A549 (cell line): ENCODE data around the gene CTXN2.

Experiments
- CEBPB ChIP-seq, 2 experiments: fragments of >200 bp in 1 of 2; sonication (Bioruptor Twin) in 1 of 2; formaldehyde crosslinking in 1 of 2; IDR thresholded peaks; 2 replicates each; pipeline ENCODE4 v1.6.1; 2012 to 2016
- CHD2 ChIP-seq: fragments of 150-350 bp; IDR thresholded peaks from 2 replicates; pipeline ENCODE4 v1.6.1; 2014; ENCODE audit warnings: low read length; ENCODE audit not compliant: partially characterized antibody
- EP300 ChIP-seq, 2 experiments: fragments of >200 bp; sonication (Bioruptor Twin); formaldehyde crosslinking; IDR thresholded peaks; 2 replicates in 1 of 2; 3 replicates in 1 of 2; pipeline ENCODE4 v1.6.1; 2016 to 2017
- HDAC2 ChIP-seq: fragments of 200-600 bp; sonication (generic); IDR thresholded peaks from 2 replicates; pipeline ENCODE4 v1.6.1; 2016
- POLR2A ChIP-seq: IDR thresholded peaks from 2 replicates; pipeline ENCODE4 v1.6.1; 2012; ENCODE audit warnings: mild to moderate bottlenecking, low read length
- RCOR1 ChIP-seq: fragments of 150-350 bp; IDR thresholded peaks from 2 replicates; pipeline ENCODE4 v1.6.1; 2014; ENCODE audit warnings: antibody characterized with exemption, low read length, low read depth
- RNF2 ChIP-seq: fragments of 200-600 bp; sonication (generic); IDR thresholded peaks from 2 replicates; pipeline ENCODE4 v1.6.1; 2016; ENCODE audit warnings: low read depth, mild to moderate bottlenecking, antibody characterized with exemption, moderate library complexity, borderline replicate concordance
- ZFP36 ChIP-seq: fragments of 450-650 bp; IDR thresholded peaks from 2 replicates; pipeline ENCODE4 v1.6.1; 2014; ENCODE audit warnings: borderline replicate concordance; ENCODE audit not compliant: partially characterized antibody
- TF ChIP-seq, protein P1 (sequence below): fragments of >200 bp; sonication (Bioruptor Twin); formaldehyde crosslinking; IDR thresholded peaks from 3 replicates; pipeline ENCODE4 v1.5.1; 2016
- TF ChIP-seq, protein P2 (sequence below): IDR thresholded peaks from 2 replicates; pipeline ENCODE4 v1.6.1; 2012

DNA sequence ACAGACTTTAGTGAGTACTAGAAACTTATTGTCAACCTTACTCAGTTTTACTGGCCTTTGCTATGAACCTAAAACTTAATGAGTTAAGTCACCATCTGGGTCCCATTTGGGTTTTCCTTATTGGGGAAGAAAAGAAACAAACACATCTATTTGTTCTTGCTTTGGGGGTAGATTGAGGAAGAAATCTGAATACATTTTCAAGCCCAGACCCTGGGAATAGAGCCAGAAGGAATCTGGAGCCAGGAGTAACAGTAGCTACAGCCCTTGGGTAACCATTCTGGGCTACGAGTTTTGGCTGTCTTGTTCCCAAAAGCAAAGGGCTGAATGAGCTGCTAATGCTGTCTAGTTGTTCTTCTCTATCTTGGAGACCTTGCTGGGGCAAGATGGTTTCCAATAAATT lies 31.2 kb downstream of the CTXN2 start:
- TF ChIP-seq CEBPB (IDR thresholded peaks at IDR 0.05): no peak
- TF ChIP-seq, protein P1, sequence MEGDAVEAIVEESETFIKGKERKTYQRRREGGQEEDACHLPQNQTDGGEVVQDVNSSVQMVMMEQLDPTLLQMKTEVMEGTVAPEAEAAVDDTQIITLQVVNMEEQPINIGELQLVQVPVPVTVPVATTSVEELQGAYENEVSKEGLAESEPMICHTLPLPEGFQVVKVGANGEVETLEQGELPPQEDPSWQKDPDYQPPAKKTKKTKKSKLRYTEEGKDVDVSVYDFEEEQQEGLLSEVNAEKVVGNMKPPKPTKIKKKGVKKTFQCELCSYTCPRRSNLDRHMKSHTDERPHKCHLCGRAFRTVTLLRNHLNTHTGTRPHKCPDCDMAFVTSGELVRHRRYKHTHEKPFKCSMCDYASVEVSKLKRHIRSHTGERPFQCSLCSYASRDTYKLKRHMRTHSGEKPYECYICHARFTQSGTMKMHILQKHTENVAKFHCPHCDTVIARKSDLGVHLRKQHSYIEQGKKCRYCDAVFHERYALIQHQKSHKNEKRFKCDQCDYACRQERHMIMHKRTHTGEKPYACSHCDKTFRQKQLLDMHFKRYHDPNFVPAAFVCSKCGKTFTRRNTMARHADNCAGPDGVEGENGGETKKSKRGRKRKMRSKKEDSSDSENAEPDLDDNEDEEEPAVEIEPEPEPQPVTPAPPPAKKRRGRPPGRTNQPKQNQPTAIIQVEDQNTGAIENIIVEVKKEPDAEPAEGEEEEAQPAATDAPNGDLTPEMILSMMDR: no peak
- TF ChIP-seq HDAC2: no peak
- TF ChIP-seq RCOR1: no peak
- TF ChIP-seq POLR2A: no peak
- TF ChIP-seq, protein P2, sequence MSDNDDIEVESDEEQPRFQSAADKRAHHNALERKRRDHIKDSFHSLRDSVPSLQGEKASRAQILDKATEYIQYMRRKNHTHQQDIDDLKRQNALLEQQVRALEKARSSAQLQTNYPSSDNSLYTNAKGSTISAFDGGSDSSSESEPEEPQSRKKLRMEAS: no peak
- TF ChIP-seq CHD2: no peak
- TF ChIP-seq ZFP36: no peak
- no peak for TF ChIP-seq EP300 (IDR thresholded peaks at IDR 0.05)
- no peak for TF ChIP-seq RNF2
